ENCODE data around the gene RTN4RL1. TPM values are rescaled to one million over a fixed set of nuclear protein-coding genes. Genes with fewer than 3 reads are reported as not detected.
A peak's percentile ranks its signal among the peaks of the same experiment; 100 is the strongest.

The RTN4RL1 gene
- total RNA-seq, 1 experiment from 2014 or later = 0.22 TPM

GRCh38 chr17:2056206-2057174, 31.4 kb upstream of the RTN4RL1 start:
- H3K4ac ChIP-seq (ENCODE audit: low read depth, low read length) = no peak overlapping the region
- H3T11ph ChIP-seq (ENCODE audit: low read length) = no peak overlapping the region
- no peak overlapping the region for H3K27ac ChIP-seq (ENCODE audit: insufficient read length, low read depth, low read length)
- no peak overlapping the region for H4K5ac ChIP-seq (ENCODE audit: insufficient read length, low read depth, low read length)
- no peak overlapping the region for H2BK120ac ChIP-seq (ENCODE audit: low read depth, low read length, poor library complexity, severe bottlenecking)
- H3K18ac ChIP-seq (ENCODE audit: insufficient read length, low read depth, low read length) = no peak overlapping the region
- TF ChIP-seq, protein P1, sequence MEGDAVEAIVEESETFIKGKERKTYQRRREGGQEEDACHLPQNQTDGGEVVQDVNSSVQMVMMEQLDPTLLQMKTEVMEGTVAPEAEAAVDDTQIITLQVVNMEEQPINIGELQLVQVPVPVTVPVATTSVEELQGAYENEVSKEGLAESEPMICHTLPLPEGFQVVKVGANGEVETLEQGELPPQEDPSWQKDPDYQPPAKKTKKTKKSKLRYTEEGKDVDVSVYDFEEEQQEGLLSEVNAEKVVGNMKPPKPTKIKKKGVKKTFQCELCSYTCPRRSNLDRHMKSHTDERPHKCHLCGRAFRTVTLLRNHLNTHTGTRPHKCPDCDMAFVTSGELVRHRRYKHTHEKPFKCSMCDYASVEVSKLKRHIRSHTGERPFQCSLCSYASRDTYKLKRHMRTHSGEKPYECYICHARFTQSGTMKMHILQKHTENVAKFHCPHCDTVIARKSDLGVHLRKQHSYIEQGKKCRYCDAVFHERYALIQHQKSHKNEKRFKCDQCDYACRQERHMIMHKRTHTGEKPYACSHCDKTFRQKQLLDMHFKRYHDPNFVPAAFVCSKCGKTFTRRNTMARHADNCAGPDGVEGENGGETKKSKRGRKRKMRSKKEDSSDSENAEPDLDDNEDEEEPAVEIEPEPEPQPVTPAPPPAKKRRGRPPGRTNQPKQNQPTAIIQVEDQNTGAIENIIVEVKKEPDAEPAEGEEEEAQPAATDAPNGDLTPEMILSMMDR (conservative IDR thresholded peaks at IDR 0.05) = no peak; the same call in 2 of the 3 replicates
- no peak overlapping the region; the same call in 1 of the 2 replicates for H3K14ac ChIP-seq (ENCODE audit: insufficient read depth, low read length)
- WGBS (ENCODE audit: extremely low coverage, insufficient read length, low lambda C conversion rate) = no CpG with 5 or more reads among the region's 85 CpGs
- no peak overlapping the region for H2AFZ ChIP-seq (ENCODE audit: low read length)
- no peaks in the 10 kb centered on the region for H3K4me1 ChIP-seq (ENCODE audit: insufficient read depth, low read length)
- H3K9ac ChIP-seq (ENCODE audit: extremely low read depth, insufficient read length, low read length) = no peak overlapping the region
- no peak overlapping the region for H2BK12ac ChIP-seq (ENCODE audit: insufficient read length, low read depth, low read length)
- H4K91ac ChIP-seq (ENCODE audit: insufficient read length, low read depth, low read length) = no peak overlapping the region
- H3K56ac ChIP-seq (ENCODE audit: insufficient read length, low read depth, low read length) = no peak overlapping the region
- no peak overlapping the region for H2BK20ac ChIP-seq (ENCODE audit: low read depth, low read length, poor library complexity, severe bottlenecking)
- Mint-ChIP-seq H3K27me3 (ENCODE audit: low read depth) (peaks cover 74% of the 10 kb centered on the region), H3K27ac (no peak overlapping the region), H3K9me3 (no peaks in the 10 kb centered on the region), H3K36me3 (ENCODE audit: insufficient read depth in 1 of 3, low read depth in 3 of 3) (peaks cover 0 to 9% (median 5%) of the 10 kb centered on the region in 3 experiments; a peak in 5 of 7 replicates), H3K4me1 (peaks cover 10 to 15% of the 10 kb centered on the region in 2 experiments), H3K4me3 (peak overlapping the region; percentile 25 to 68; a peak in 2 of 5 replicates)
- peak; percentile 81 for DNase-seq
- H3K79me1 ChIP-seq (ENCODE audit: insufficient read depth, low read depth, low read length, poor library complexity, severe bottlenecking) = no peaks in the 10 kb centered on the region
- H3K9me3 ChIP-seq (ENCODE audit: control insufficient read depth, low read depth, low read length) = no peaks in the 10 kb centered on the region
- H3K4me2 ChIP-seq (ENCODE audit: insufficient read depth, insufficient read length, low read length) = peak overlapping the region; percentile 30
- H4K8ac ChIP-seq (replicated peaks; ENCODE audit: insufficient read length, low read depth, low read length) = no peak overlapping the region
- no peaks in the 10 kb centered on the region for H3K79me2 ChIP-seq (ENCODE audit: insufficient read depth, low read length)
- H2BK15ac ChIP-seq (ENCODE audit: low read depth, low read length) = no peak overlapping the region
- peaks cover 54% of the 10 kb centered on the region for H3K27me3 ChIP-seq (ENCODE audit: insufficient read depth, low read length)
- H4K20me1 ChIP-seq (ENCODE audit: control insufficient read depth, insufficient read depth, insufficient read length) = peaks cover 4% of the 10 kb centered on the region
- H2AK5ac ChIP-seq (ENCODE audit: insufficient read length, low read length) = no peak overlapping the region
- peaks cover 9% of the 10 kb centered on the region for H3K23me2 ChIP-seq (ENCODE audit: insufficient read length, low read depth, low read length, poor library complexity, severe bottlenecking)
- no peak overlapping the region for H2BK5ac ChIP-seq (ENCODE audit: insufficient read length, low read length)
- no peak overlapping the region for H3K23ac ChIP-seq (ENCODE audit: insufficient read length, low read depth, low read length)

All from H9 (cell line).